SK-N-SH (cell line): ENCODE measurements around the gene ASB9. TPM values are rescaled to one million over a fixed set of nuclear protein-coding genes. Genes with fewer than 3 reads are reported as not detected.

Experiments
- CTCF ChIA-PET: fragments of 300-600, 350-600 bp; formaldehyde crosslinking; extraction: SDS; loops from one replicate; lab custom pipeline; 2021; lab: Yijun Ruan, JAX
- POLR2A ChIA-PET: fragments of 350-600 bp; sonication (Branson Sonifier 250); formaldehyde crosslinking; extraction: SDS; loops from one replicate; lab custom pipeline; 2020; ENCODE audit warnings: antibody characterized with exemption, inconsistent platforms; lab: Yijun Ruan, JAX
- DNase-seq: peaks from one replicate; pipeline ENCODE4 v3.0.0; 2012
- H2AFZ ChIP-seq: fragments of 200-600 bp; sonication (generic); 2 replicates; pipeline ENCODE4 v1.8.1; 2016; ENCODE audit warnings: antibody characterized with exemption, mild to moderate bottlenecking, low read depth
- H3F3A ChIP-seq: fragments of 200-600 bp; sonication (generic); replicated peaks from 2 replicates; pipeline ENCODE3; 2016; ENCODE audit warnings: antibody characterized with exemption, mild to moderate bottlenecking; ENCODE audit not compliant: insufficient read depth
- H3K27ac ChIP-seq, 2 experiments: fragments of 200-500 bp in 1 of 2; fragments of 200-600 bp in 1 of 2; sonication (Bioruptor generic) in 1 of 2; sonication (generic), shearing (Covaris generic) in 1 of 2; 2 replicates each; pipeline versions ENCODE4 v1.5.1 to v1.6.1; 2014 to 2016; ENCODE audit warnings: low read depth in 2 of 2, inconsistent platforms in 1 of 2, low read length in 1 of 2, mild to moderate bottlenecking in 1 of 2, mixed read lengths in 1 of 2
- H3K27me3 ChIP-seq: fragments of 200-600 bp; sonication (generic), shearing (Covaris generic); 2 replicates; pipeline ENCODE4 v1.6.1; 2016; ENCODE audit warnings: mixed run types; ENCODE audit not compliant: insufficient read depth
- H3K36me3 ChIP-seq, 2 experiments: fragments of 200-500 bp in 1 of 2; fragments of 200-600 bp in 1 of 2; sonication (Bioruptor generic) in 1 of 2; sonication (generic) in 1 of 2; replicated peaks in 1 of 2; 2 replicates each; pipeline versions ENCODE3 to v1.5.1; 2014 to 2016; ENCODE audit warnings: low read length in 1 of 2, mild to moderate bottlenecking in 1 of 2; ENCODE audit not compliant: insufficient read depth in 2 of 2, control insufficient read depth in 1 of 2
- H3K4me1 ChIP-seq, 2 experiments: fragments of 200-500 bp in 1 of 2; fragments of 200-600 bp in 1 of 2; sonication (Bioruptor generic) in 1 of 2; sonication (generic), shearing (Covaris generic) in 1 of 2; 2 replicates each; pipeline versions ENCODE4 v1.5.1 to v1.6.1; 2014 to 2016; ENCODE audit warnings: low read depth in 1 of 2, low read length in 1 of 2, mixed run types in 1 of 2; ENCODE audit not compliant: insufficient read depth in 2 of 2, control insufficient read depth in 1 of 2
- H3K4me2 ChIP-seq: fragments of 200-600 bp; sonication (generic), shearing (Covaris generic); 2 replicates; pipeline ENCODE4 v1.6.1; 2017; ENCODE audit warnings: mixed run types
- H3K4me3 ChIP-seq, 2 experiments: fragments of 200-500 bp in 1 of 2; fragments of 200-600 bp in 1 of 2; sonication (Bioruptor generic) in 1 of 2; sonication (generic), shearing (Covaris generic) in 1 of 2; 2 replicates each; pipeline versions ENCODE4 v1.5.1 to v1.8.1; 2014 to 2016; ENCODE audit warnings: low read depth in 2 of 2, inconsistent platforms in 1 of 2, low read length in 1 of 2, mild to moderate bottlenecking in 1 of 2, mixed read lengths in 1 of 2, moderate library complexity in 1 of 2
- H3K79me2 ChIP-seq: fragments of 200-600 bp; sonication (generic); 2 replicates; pipeline ENCODE4 v1.8.1; 2017; ENCODE audit warnings: mild to moderate bottlenecking; ENCODE audit not compliant: insufficient read depth
- H3K9ac ChIP-seq: fragments of 200-600 bp; sonication (generic); 2 replicates; pipeline ENCODE4 v1.6.1; 2017; ENCODE audit warnings: mixed run types
- H3K9me2 ChIP-seq: fragments of 200-600 bp; sonication (generic); 2 replicates; pipeline ENCODE4 v1.6.1; 2017; ENCODE audit warnings: mixed run types
- H3K9me3 ChIP-seq: fragments of 200-600 bp; sonication (generic); 2 replicates; pipeline ENCODE4 v1.6.1; 2017; ENCODE audit warnings: mixed run types, mild to moderate bottlenecking, moderate library complexity
- H4K20me1 ChIP-seq: fragments of 200-600 bp; sonication (generic); 2 replicates; pipeline ENCODE4 v1.6.1; 2017; ENCODE audit warnings: mild to moderate bottlenecking, mixed run types; ENCODE audit not compliant: insufficient read depth
- CHD2 ChIP-seq: fragments of 150-350 bp; IDR thresholded peaks from 2 replicates; pipeline ENCODE4 v1.6.1; 2018; ENCODE audit warnings: low read length; ENCODE audit not compliant: partially characterized antibody
- ELF1 ChIP-seq: IDR thresholded peaks from 2 replicates; pipeline ENCODE4 v1.4.0; 2012
- FOSL2 ChIP-seq: IDR thresholded peaks from 2 replicates; pipeline ENCODE4 v1.4.0; 2012; ENCODE audit warnings: low read depth, mild to moderate bottlenecking, moderate library complexity, borderline replicate concordance
- GATA2 ChIP-seq: sonication (generic); formaldehyde crosslinking; IDR thresholded peaks from 2 replicates; pipeline ENCODE4 v1.5.0; 2020; ENCODE audit warnings: mild to moderate bottlenecking, missing genetic modification reagents
- JUND ChIP-seq: IDR thresholded peaks from 2 replicates; pipeline ENCODE4 v1.4.0; 2012
- MEF2A ChIP-seq: IDR thresholded peaks from 2 replicates; pipeline ENCODE4 v1.4.0; 2012; ENCODE audit warnings: low read depth, borderline replicate concordance
- MXI1 ChIP-seq: IDR thresholded peaks from 2 replicates; pipeline ENCODE4 v1.6.1; 2012; ENCODE audit warnings: mild to moderate bottlenecking, low read depth, low read length, improper control_type of control experiment
- NFIC ChIP-seq: IDR thresholded peaks from 2 replicates; pipeline ENCODE4 v1.4.0; 2012; ENCODE audit warnings: borderline replicate concordance
- NRF1 ChIP-seq: IDR thresholded peaks from 2 replicates; pipeline ENCODE4 v1.6.1; 2012; ENCODE audit warnings: low read depth, mild to moderate bottlenecking, low read length
- POLR2AphosphoS5 ChIP-seq: IDR thresholded peaks from 2 replicates; pipeline ENCODE4 v1.6.1; 2012; ENCODE audit warnings: low read depth, low read length
- RCOR1 ChIP-seq: fragments of 150-350 bp; IDR thresholded peaks from 2 replicates; pipeline ENCODE4 v1.6.1; 2017; ENCODE audit warnings: antibody characterized with exemption, low read length
- RFX5 ChIP-seq: IDR thresholded peaks from 2 replicates; pipeline ENCODE4 v1.6.1; 2012; ENCODE audit warnings: mild to moderate bottlenecking, improper control_type of control experiment, low read length
- SIN3A ChIP-seq: IDR thresholded peaks from 2 replicates; pipeline ENCODE4 v1.6.1; 2012; ENCODE audit warnings: low read depth, mild to moderate bottlenecking, low read length, moderate library complexity, borderline replicate concordance
- SMC3 ChIP-seq: IDR thresholded peaks from 2 replicates; pipeline ENCODE4 v1.6.1; 2012; ENCODE audit warnings: low read depth, low read length, improper control_type of control experiment
- TAF1 ChIP-seq: IDR thresholded peaks from 2 replicates; pipeline ENCODE4 v1.6.1; 2012; ENCODE audit warnings: low read depth, mild to moderate bottlenecking, low read length, moderate library complexity, borderline replicate concordance
- TCF12 ChIP-seq: IDR thresholded peaks from 2 replicates; pipeline ENCODE4 v1.4.0; 2012
- YY1 ChIP-seq: IDR thresholded peaks from 2 replicates; pipeline ENCODE4 v1.4.0; 2012; ENCODE audit warnings: low read depth, mild to moderate bottlenecking
- WGBS: methylation state at CpG from one replicate; pipeline ENCODE4 v1.1.6; 2017; ENCODE audit warnings: low lambda C conversion rate; 5-methylcytosine and 5-hydroxymethylcytosine counted together
- polyA plus RNA-seq, 3 experiments: library from polyadenylated mRNA; depleted of rRNA; stranded (reverse); fragments of >200 nt; gene quantifications; 2 replicates each; pipeline ENCODE4 v1.2.3, GENCODE V29; 2012
- TF ChIP-seq, protein P1 (sequence below): IDR thresholded peaks from 2 replicates; pipeline ENCODE4 v1.4.0; 2012; ENCODE audit warnings: low read depth
- TF ChIP-seq, protein P2 (sequence below): IDR thresholded peaks from 2 replicates; pipeline ENCODE4 v1.6.1; 2012; ENCODE audit warnings: mild to moderate bottlenecking, low read depth, low read length, moderate library complexity
- TF ChIP-seq, protein P3 (sequence below): IDR thresholded peaks from 2 replicates; pipeline ENCODE4 v1.4.0; 2012; ENCODE audit warnings: low read depth, borderline replicate concordance
- TF ChIP-seq, protein P4 (sequence below): fragments of 150-350 bp; IDR thresholded peaks from 2 replicates; pipeline ENCODE4 v1.6.1; 2016; ENCODE audit warnings: mild to moderate bottlenecking, low read depth, low read length

Gene ASB9
- polyA plus RNA-seq, 1 of the 3 experiments (the other 2 are of a cell fraction): 2.5 TPM

DNA sequence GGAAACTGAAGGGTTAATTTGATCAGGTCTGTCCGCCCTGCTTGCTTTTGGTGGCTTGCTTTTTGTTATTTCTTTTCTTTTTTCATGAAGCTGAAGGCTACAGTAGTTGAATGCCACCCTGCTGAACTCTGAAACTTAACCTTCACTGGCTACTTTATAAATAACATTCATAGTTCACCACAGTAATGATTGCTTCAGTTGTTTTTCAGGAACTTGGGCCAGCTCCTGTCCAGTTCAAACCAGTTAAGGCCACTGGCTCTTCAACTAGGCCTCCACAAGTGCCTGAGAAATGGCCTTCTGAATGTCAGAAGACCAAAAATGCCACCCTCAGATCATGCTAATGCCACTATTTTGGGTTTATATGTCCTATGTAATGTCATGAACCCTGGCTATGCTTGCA, 7.7 kb upstream of the ASB9 start:
- POLR2A ChIA-PET: no interaction called here
- no peaks in the 10 kb centered on the region for H3K9me2 ChIP-seq
- H4K20me1 ChIP-seq: no peaks in the 10 kb centered on the region
- H2AFZ ChIP-seq: no peak overlapping the region
- no peaks in the 10 kb centered on the region for H3F3A ChIP-seq
- H3K4me3 ChIP-seq: no peak overlapping the region
- H3K27ac ChIP-seq: no peak overlapping the region
- H3K9me3 ChIP-seq: no peaks in the 10 kb centered on the region
- H3K4me2 ChIP-seq: no peak overlapping the region
- no peaks in the 10 kb centered on the region for H3K4me1 ChIP-seq
- CTCF ChIA-PET: interaction anchor here (1.3 kb wide), 1 partner anchor 11 kb away, joined by 3 read pairs; no protein-coding TSS in a partner anchor
- DNase-seq: no peak
- H3K9ac ChIP-seq: no peak overlapping the region
- no peaks in the 10 kb centered on the region for H3K79me2 ChIP-seq
- no peak for TF ChIP-seq GATA2 (CRISPR knock-in tag)
- no peak for TF ChIP-seq NFIC
- no peak for TF ChIP-seq TAF1
- TF ChIP-seq RCOR1: no peak
- no peak for TF ChIP-seq TCF12
- TF ChIP-seq SMC3: no peak
- no peak for TF ChIP-seq JUND
- TF ChIP-seq FOSL2: no peak
- no peak for TF ChIP-seq MXI1
- TF ChIP-seq POLR2AphosphoS5: no peak
- TF ChIP-seq ELF1: no peak
- no peak for TF ChIP-seq YY1
- TF ChIP-seq, protein P1, sequence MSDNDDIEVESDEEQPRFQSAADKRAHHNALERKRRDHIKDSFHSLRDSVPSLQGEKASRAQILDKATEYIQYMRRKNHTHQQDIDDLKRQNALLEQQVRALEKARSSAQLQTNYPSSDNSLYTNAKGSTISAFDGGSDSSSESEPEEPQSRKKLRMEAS: no peak
- TF ChIP-seq MEF2A: no peak
- TF ChIP-seq SIN3A: no peak
- 19% methylated on average over 1 of the region's 1 CpG for WGBS
- H3K27me3 ChIP-seq: no peaks in the 10 kb centered on the region
- no peaks in the 10 kb centered on the region for H3K36me3 ChIP-seq

DNA sequence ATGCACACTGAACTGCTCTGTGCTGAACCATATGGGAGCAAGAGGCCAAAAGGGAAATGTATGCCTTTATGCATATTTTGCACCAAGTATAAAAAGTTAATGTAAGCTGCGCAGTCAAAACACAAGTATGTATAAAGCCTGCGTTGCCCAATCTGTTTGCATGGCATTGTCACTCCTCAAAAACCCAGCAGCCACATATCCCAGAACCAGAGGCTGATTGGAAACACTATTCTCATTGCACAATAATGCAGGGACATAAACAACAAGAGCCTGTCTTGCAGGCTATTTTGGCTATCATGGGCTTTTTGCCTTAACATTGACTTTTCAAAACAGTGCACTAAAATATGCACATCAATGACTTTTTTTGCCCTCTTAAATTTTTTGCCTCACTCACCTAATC, 5.1 kb upstream of the ASB9 start:
- H3K9ac ChIP-seq: no peak overlapping the region
- H3K27me3 ChIP-seq: no peaks in the 10 kb centered on the region
- H3K27ac ChIP-seq: no peak overlapping the region
- peaks cover 0 to under 1% of the 10 kb centered on the region in 2 experiments; a peak in 1 of 4 replicates for H3K4me1 ChIP-seq
- ChIA-PET POLR2A (no interaction called here), CTCF (no interaction called here)
- WGBS: 46% methylated on average over 2 of the region's 2 CpGs
- TF ChIP-seq NFIC (no peak), ELF1 (no peak), RFX5 (no peak), TCF12 (no peak), SMC3 (no peak), NRF1 (no peak), MXI1 (no peak), CHD2 (no peak), MEF2A (no peak)
- TF ChIP-seq, protein P2, sequence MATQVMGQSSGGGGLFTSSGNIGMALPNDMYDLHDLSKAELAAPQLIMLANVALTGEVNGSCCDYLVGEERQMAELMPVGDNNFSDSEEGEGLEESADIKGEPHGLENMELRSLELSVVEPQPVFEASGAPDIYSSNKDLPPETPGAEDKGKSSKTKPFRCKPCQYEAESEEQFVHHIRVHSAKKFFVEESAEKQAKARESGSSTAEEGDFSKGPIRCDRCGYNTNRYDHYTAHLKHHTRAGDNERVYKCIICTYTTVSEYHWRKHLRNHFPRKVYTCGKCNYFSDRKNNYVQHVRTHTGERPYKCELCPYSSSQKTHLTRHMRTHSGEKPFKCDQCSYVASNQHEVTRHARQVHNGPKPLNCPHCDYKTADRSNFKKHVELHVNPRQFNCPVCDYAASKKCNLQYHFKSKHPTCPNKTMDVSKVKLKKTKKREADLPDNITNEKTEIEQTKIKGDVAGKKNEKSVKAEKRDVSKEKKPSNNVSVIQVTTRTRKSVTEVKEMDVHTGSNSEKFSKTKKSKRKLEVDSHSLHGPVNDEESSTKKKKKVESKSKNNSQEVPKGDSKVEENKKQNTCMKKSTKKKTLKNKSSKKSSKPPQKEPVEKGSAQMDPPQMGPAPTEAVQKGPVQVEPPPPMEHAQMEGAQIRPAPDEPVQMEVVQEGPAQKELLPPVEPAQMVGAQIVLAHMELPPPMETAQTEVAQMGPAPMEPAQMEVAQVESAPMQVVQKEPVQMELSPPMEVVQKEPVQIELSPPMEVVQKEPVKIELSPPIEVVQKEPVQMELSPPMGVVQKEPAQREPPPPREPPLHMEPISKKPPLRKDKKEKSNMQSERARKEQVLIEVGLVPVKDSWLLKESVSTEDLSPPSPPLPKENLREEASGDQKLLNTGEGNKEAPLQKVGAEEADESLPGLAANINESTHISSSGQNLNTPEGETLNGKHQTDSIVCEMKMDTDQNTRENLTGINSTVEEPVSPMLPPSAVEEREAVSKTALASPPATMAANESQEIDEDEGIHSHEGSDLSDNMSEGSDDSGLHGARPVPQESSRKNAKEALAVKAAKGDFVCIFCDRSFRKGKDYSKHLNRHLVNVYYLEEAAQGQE: no peak
- TF ChIP-seq, protein P3, sequence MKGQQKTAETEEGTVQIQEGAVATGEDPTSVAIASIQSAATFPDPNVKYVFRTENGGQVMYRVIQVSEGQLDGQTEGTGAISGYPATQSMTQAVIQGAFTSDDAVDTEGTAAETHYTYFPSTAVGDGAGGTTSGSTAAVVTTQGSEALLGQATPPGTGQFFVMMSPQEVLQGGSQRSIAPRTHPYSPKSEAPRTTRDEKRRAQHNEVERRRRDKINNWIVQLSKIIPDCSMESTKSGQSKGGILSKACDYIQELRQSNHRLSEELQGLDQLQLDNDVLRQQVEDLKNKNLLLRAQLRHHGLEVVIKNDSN: no peak
- TF ChIP-seq, protein P4, sequence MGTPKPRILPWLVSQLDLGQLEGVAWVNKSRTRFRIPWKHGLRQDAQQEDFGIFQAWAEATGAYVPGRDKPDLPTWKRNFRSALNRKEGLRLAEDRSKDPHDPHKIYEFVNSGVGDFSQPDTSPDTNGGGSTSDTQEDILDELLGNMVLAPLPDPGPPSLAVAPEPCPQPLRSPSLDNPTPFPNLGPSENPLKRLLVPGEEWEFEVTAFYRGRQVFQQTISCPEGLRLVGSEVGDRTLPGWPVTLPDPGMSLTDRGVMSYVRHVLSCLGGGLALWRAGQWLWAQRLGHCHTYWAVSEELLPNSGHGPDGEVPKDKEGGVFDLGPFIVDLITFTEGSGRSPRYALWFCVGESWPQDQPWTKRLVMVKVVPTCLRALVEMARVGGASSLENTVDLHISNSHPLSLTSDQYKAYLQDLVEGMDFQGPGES: no peak
- TF ChIP-seq, protein P1: no peak
- no peaks in the 10 kb centered on the region for H3K9me2 ChIP-seq
- no peak for DNase-seq
- no peak overlapping the region for H3K4me2 ChIP-seq
- H3F3A ChIP-seq: no peaks in the 10 kb centered on the region
- no peaks in the 10 kb centered on the region for H3K36me3 ChIP-seq
- H2AFZ ChIP-seq: no peak overlapping the region
- no peaks in the 10 kb centered on the region for H4K20me1 ChIP-seq
- H3K79me2 ChIP-seq: no peaks in the 10 kb centered on the region
- no peaks in the 10 kb centered on the region for H3K9me3 ChIP-seq
- H3K4me3 ChIP-seq: no peak overlapping the region
